Keratinocyte (primary cell): ENCODE data around the gene FAM240A. TPM values are rescaled to one million over a fixed set of nuclear protein-coding genes. Genes with fewer than 3 reads are reported as not detected.

Source experiments
- DNase-seq: peaks from one replicate; pipeline ENCODE4 v3.0.0-alpha.2; 2011; ENCODE audit warnings: low read depth, missing footprints, low spot score
- FAIRE-seq: peaks from 2 replicates; lab custom pipeline; 2011; peaks lifted over from hg19 to GRCh38; lab: Jason Lieb, UNC
- H2AFZ ChIP-seq: 2 replicates; pipeline ENCODE4 v1.6.0; 2012; ENCODE audit warnings: low read length, control low read depth, inconsistent platforms; ENCODE audit not compliant: control insufficient read depth
- H3K27ac ChIP-seq: 2 replicates; pipeline ENCODE4 v1.5.1; 2011; ENCODE audit warnings: low read length; ENCODE audit not compliant: control insufficient read depth, insufficient read depth
- H3K27me3 ChIP-seq: 3 replicates; pipeline ENCODE4 v1.6.0; 2011; ENCODE audit warnings: low read length; ENCODE audit not compliant: control insufficient read depth, insufficient read depth; ENCODE audit errors: extremely low read depth
- H3K36me3 ChIP-seq, 2 experiments: 2 replicates in 1 of 2; 3 replicates in 1 of 2; pipeline ENCODE4 v1.5.1; 2011; ENCODE audit warnings: low read length in 2 of 2, mild to moderate bottlenecking in 1 of 2; ENCODE audit not compliant: control insufficient read depth in 2 of 2, insufficient read depth in 2 of 2; ENCODE audit errors: extremely low read depth in 1 of 2
- H3K4me1 ChIP-seq: 3 replicates; pipeline ENCODE4 v1.5.1; 2011; ENCODE audit warnings: low read length; ENCODE audit not compliant: control insufficient read depth, insufficient read depth; ENCODE audit errors: extremely low read depth
- H3K4me2 ChIP-seq: 3 replicates; pipeline ENCODE4 v1.6.0; 2011; ENCODE audit warnings: low read depth, low read length; ENCODE audit not compliant: control insufficient read depth, insufficient read depth; ENCODE audit errors: extremely low read depth
- H3K4me3 ChIP-seq, 3 experiments: fragments of 200-600 bp in 1 of 3; sonication (generic) in 1 of 3; 2 replicates in 2 of 3; 3 replicates in 1 of 3; pipeline ENCODE4 v1.5.1; 2011 to 2016; ENCODE audit warnings: low read length in 3 of 3, mild to moderate bottlenecking in 3 of 3, control low read depth in 2 of 3, inconsistent platforms in 1 of 3, low read depth in 1 of 3, mixed read lengths in 1 of 3, mixed run types in 1 of 3, moderate library complexity in 1 of 3; ENCODE audit not compliant: control insufficient read depth in 2 of 3, insufficient read depth in 2 of 3; ENCODE audit errors: extremely low read depth in 1 of 3
- H3K79me2 ChIP-seq: 2 replicates; pipeline ENCODE4 v1.6.0; 2012; ENCODE audit warnings: low read length; ENCODE audit not compliant: control insufficient read depth, insufficient read depth
- H3K9ac ChIP-seq: 3 replicates; pipeline ENCODE4 v1.6.0; 2011; ENCODE audit warnings: low read length; ENCODE audit not compliant: control insufficient read depth, insufficient read depth; ENCODE audit errors: extremely low read depth
- H3K9me1 ChIP-seq: 3 replicates; pipeline ENCODE4 v1.6.0; 2011; ENCODE audit warnings: low read length; ENCODE audit not compliant: control insufficient read depth, insufficient read depth; ENCODE audit errors: extremely low read depth
- H3K9me3 ChIP-seq: 2 replicates; pipeline ENCODE4 v1.5.1; 2012; ENCODE audit warnings: low read depth, low read length; ENCODE audit not compliant: control insufficient read depth
- H4K20me1 ChIP-seq: 3 replicates; pipeline ENCODE4 v1.6.0; 2011; ENCODE audit warnings: low read length; ENCODE audit not compliant: control insufficient read depth, insufficient read depth; ENCODE audit errors: extremely low read depth
- EZH2 ChIP-seq: IDR thresholded peaks from one replicate; pipeline ENCODE4 v1.6.1; 2012; ENCODE audit warnings: inconsistent platforms, mild to moderate bottlenecking, low read length, moderate library complexity
- dilution Hi-C: fragments of 300-500 bp; cut with MboI; formaldehyde crosslinking; loops from one replicate; pipeline ENCODE4 v1.7.0; 2020; ENCODE audit warnings: low sequenced_read_pairs; ENCODE audit not compliant: extremely low pct_ligation_motif_present
- polyA plus RNA-seq, 5 experiments: library from polyadenylated mRNA; depleted of rRNA in 3 of 5; stranded (reverse) in 3 of 5; stranded (forward) in 1 of 5; unstranded in 1 of 5; fragments of >200 nt; gene quantifications; 1 replicate in 1 of 5; 2 replicates in 3 of 5; 3 replicates in 1 of 5; pipeline versions ENCODE4 v1.2.1 to v1.2.3, GENCODE V29; 2011 to 2012; ENCODE audit warnings: missing spikeins in 2 of 5, low read depth in 1 of 5, low replicate concordance in 1 of 5
- TF ChIP-seq, protein P1 (sequence below), 3 experiments: IDR thresholded peaks in 1 of 3; conservative IDR thresholded peaks in 1 of 3; optimal IDR thresholded peaks in 1 of 3; 2 replicates in 2 of 3; 3 replicates in 1 of 3; pipeline versions ENCODE3 to v1.5.1; 2011; ENCODE audit warnings: low read length in 3 of 3, mild to moderate bottlenecking in 3 of 3, moderate library complexity in 2 of 3, control low read depth in 1 of 3, inconsistent platforms in 1 of 3; ENCODE audit not compliant: insufficient read depth in 2 of 3; ENCODE audit errors: extremely low read depth in 1 of 3

The FAM240A gene
- polyA plus RNA-seq, 1 donor (not counting 4 experiments of a cell fraction or from before 2014, with no cell fraction given) = not detected

- TF ChIP-seq, protein P1, sequence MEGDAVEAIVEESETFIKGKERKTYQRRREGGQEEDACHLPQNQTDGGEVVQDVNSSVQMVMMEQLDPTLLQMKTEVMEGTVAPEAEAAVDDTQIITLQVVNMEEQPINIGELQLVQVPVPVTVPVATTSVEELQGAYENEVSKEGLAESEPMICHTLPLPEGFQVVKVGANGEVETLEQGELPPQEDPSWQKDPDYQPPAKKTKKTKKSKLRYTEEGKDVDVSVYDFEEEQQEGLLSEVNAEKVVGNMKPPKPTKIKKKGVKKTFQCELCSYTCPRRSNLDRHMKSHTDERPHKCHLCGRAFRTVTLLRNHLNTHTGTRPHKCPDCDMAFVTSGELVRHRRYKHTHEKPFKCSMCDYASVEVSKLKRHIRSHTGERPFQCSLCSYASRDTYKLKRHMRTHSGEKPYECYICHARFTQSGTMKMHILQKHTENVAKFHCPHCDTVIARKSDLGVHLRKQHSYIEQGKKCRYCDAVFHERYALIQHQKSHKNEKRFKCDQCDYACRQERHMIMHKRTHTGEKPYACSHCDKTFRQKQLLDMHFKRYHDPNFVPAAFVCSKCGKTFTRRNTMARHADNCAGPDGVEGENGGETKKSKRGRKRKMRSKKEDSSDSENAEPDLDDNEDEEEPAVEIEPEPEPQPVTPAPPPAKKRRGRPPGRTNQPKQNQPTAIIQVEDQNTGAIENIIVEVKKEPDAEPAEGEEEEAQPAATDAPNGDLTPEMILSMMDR (optimal IDR thresholded peaks at IDR 0.05 in 1 of 3, IDR thresholded peaks at IDR 0.05 in 1 of 3, conservative IDR thresholded peaks at IDR 0.05 in 1 of 3; ENCODE audit: extremely low read depth in 1 of 3, insufficient read depth in 2 of 3, low read length in 3 of 3) = no peak
- no peak for TF ChIP-seq EZH2
- H3K4me1 ChIP-seq = peaks cover 1% of the 10 kb centered on the region
- no peaks in the 10 kb centered on the region for H3K79me2 ChIP-seq
- H3K9me3 ChIP-seq = no peaks in the 10 kb centered on the region
- no peaks in the 10 kb centered on the region for H3K9me1 ChIP-seq
- no peak for DNase-seq
- FAIRE-seq = no peak
- H3K9ac ChIP-seq = no peak overlapping the region
- no peak overlapping the region for H3K4me3 ChIP-seq
- H2AFZ ChIP-seq = no peak overlapping the region
- no peak overlapping the region for H3K4me2 ChIP-seq
- dilution Hi-C loops = no loop called here
- no peaks in the 10 kb centered on the region for H3K36me3 ChIP-seq
- H3K27me3 ChIP-seq = peaks cover 3% of the 10 kb centered on the region
- H4K20me1 ChIP-seq = no peaks in the 10 kb centered on the region
- H3K27ac ChIP-seq = no peak overlapping the region
These were observed 12.2 kb downstream of the FAM240A start for GRCh38 chr3:46624533-46624932.

DNA sequence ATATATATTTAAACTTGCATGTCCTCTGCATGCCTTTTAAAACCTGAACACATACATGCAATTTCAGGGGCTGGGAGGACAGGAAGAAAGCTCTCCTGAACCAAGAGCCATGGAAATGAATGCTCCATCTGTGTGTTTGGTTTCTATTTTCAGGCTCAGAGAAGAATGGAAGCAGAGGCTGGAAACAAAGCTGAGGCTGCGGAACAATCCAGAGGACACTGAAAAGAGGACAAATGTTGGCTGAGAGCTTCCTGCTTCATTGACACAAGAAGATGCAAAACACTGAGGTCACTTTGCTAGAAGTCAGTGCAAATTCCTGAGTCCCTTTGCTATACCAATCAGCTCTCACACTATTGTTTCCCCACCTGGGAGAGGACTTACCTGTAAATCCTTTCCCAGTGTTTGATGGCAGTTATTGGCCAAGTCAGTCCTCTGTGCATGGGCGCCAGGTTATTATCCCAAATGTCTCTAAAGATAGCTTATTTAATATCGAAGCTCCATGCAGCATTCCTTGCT is 12.7 kb downstream of the FAM240A start:
- no peak for TF ChIP-seq EZH2
- TF ChIP-seq, protein P1 (optimal IDR thresholded peaks at IDR 0.05 in 1 of 3, IDR thresholded peaks at IDR 0.05 in 1 of 3, conservative IDR thresholded peaks at IDR 0.05 in 1 of 3; ENCODE audit: extremely low read depth in 1 of 3, insufficient read depth in 2 of 3, low read length in 3 of 3) = no peak
- Histone ChIP-seq H3K9ac (no peak overlapping the region), H3K27ac (no peak overlapping the region), H3K36me3 (no peaks in the 10 kb centered on the region), H3K4me2 (no peak overlapping the region), H2AFZ (no peak overlapping the region), H3K4me3 (no peak overlapping the region), H3K9me3 (no peaks in the 10 kb centered on the region), H3K27me3 (no peaks in the 10 kb centered on the region), H4K20me1 (no peaks in the 10 kb centered on the region), H3K9me1 (no peaks in the 10 kb centered on the region), H3K79me2 (no peaks in the 10 kb centered on the region), H3K4me1 (peaks cover 6% of the 10 kb centered on the region)
- DNase-seq (no peak), FAIRE-seq (no peak)
- dilution Hi-C loops = loop anchor here (25.0 kb wide), 1 partner anchor 138 kb away; the partner anchor contains the start of gene RTP3
